ELR (cell line): ENCODE results near the gene MEIOB.
A peak's percentile ranks its signal among the peaks of the same experiment; 100 is the strongest.
"Not testable (repeated sequence)": the region's sequence is repeated elsewhere in the genome, so short reads cannot be mapped to it uniquely, and the experiment has no call there.

Experiments
- DNase-seq: peaks from one replicate; pipeline ENCODE4 v3.0.0-alpha.2; 2015; ENCODE audit warnings: low read depth

MEIOB gene

GRCh38 chr16:1871974-1872635 lies at the start of gene MEIOB:
MEIOB (minus strand) TSS chr16:1872164; CDS start chr16:1868175, 3,989 bp downstream.
- no peak for DNase-seq

- DNase-seq: peak; percentile 24
These were observed 48.8 kb upstream of the MEIOB start for GRCh38 chr16:1920727-1921171.

- DNase-seq: not testable (repeated sequence)
These were observed 48.2 kb upstream of the MEIOB start for GRCh38 chr16:1920122-1920521.

GRCh38 chr16:1919327-1919998 lies 47.5 kb upstream of the MEIOB start:
- DNase-seq: no peak

GRCh38 chr16:1918351-1919326 lies 46.7 kb upstream of the MEIOB start, which contains the start of gene HS3ST6:
HS3ST6 (minus strand) TSS chr16:1918415; CDS start chr16:1918323, 92 bp downstream.
- DNase-seq: no peak

GRCh38 chr16:1917665-1918350 lies 45.8 kb upstream of the MEIOB start:
- no peak for DNase-seq

GRCh38 chr16:1917056-1917664 lies 45.2 kb upstream of the MEIOB start:
- DNase-seq: no peak

- no peak for DNase-seq
These were observed 44.7 kb upstream of the MEIOB start for GRCh38 chr16:1916640-1916990.

GRCh38 chr16:1915732-1916639 lies 44.0 kb upstream of the MEIOB start:
- DNase-seq: no peak

GRCh38 chr16:1914988-1915387 lies 43.0 kb upstream of the MEIOB start:
- no peak for DNase-seq

- no peak for DNase-seq
These were observed 42.2 kb upstream of the MEIOB start for GRCh38 chr16:1914084-1914608.

GRCh38 chr16:1913327-1914083 lies 41.5 kb upstream of the MEIOB start:
- no peak for DNase-seq

- no peak for DNase-seq
These were observed 40.2 kb upstream of the MEIOB start for GRCh38 chr16:1912215-1912543.

- no peak for DNase-seq
These were observed 39.7 kb upstream of the MEIOB start for GRCh38 chr16:1911467-1912214.

- DNase-seq: no peak
These were observed 37.7 kb upstream of the MEIOB start for GRCh38 chr16:1909561-1910231.

- DNase-seq: no peak
These were observed 37.0 kb upstream of the MEIOB start for GRCh38 chr16:1908983-1909382.

GRCh38 chr16:1908184-1908583 lies 36.2 kb upstream of the MEIOB start:
- no peak for DNase-seq

- DNase-seq: no peak
These were observed 35.4 kb upstream of the MEIOB start for GRCh38 chr16:1907226-1907860.
